Skeletal muscle satellite cell (primary cell): ENCODE results near the gene MAFG. TPM values are rescaled to one million over a fixed set of nuclear protein-coding genes. Genes with fewer than 3 reads are reported as not detected.

Experiments used
- H3K27me3 ChIP-seq: 2 replicates; pipeline ENCODE4 v1.7.0; 2013; ENCODE audit warnings: low read length; ENCODE audit not compliant: control insufficient read depth, insufficient read depth
- H3K36me3 ChIP-seq: 2 replicates; pipeline ENCODE4 v1.7.0; 2013; ENCODE audit warnings: mild to moderate bottlenecking, control low read depth, low read length; ENCODE audit not compliant: insufficient read depth
- H3K4me1 ChIP-seq: 2 replicates; pipeline ENCODE4 v1.7.0; 2013; ENCODE audit warnings: low read length; ENCODE audit not compliant: control insufficient read depth, insufficient read depth
- H3K4me2 ChIP-seq: 2 replicates; pipeline ENCODE4 v1.7.0; 2013; ENCODE audit warnings: mild to moderate bottlenecking, low read length
- H3K4me3 ChIP-seq: 2 replicates; pipeline ENCODE4 v1.7.0; 2013; ENCODE audit warnings: low read length
- H3K9ac ChIP-seq: 2 replicates; pipeline ENCODE4 v1.7.0; 2013; ENCODE audit warnings: mild to moderate bottlenecking, low read depth, low read length, moderate library complexity
- H3K9me3 ChIP-seq: replicated peaks from 2 replicates; pipeline ENCODE4 v1.7.0; 2013; ENCODE audit warnings: mild to moderate bottlenecking, control low read depth, low read length
- total RNA-seq: library from RNA; depleted of rRNA; stranded (reverse); fragments of >200 nt; gene quantifications from 2 replicates; pipeline ENCODE4 v1.2.3, GENCODE V29; 2012; rRNA removed

Gene MAFG
- 11.6 and 13.2 TPM in 2 replicates for total RNA-seq

DNA sequence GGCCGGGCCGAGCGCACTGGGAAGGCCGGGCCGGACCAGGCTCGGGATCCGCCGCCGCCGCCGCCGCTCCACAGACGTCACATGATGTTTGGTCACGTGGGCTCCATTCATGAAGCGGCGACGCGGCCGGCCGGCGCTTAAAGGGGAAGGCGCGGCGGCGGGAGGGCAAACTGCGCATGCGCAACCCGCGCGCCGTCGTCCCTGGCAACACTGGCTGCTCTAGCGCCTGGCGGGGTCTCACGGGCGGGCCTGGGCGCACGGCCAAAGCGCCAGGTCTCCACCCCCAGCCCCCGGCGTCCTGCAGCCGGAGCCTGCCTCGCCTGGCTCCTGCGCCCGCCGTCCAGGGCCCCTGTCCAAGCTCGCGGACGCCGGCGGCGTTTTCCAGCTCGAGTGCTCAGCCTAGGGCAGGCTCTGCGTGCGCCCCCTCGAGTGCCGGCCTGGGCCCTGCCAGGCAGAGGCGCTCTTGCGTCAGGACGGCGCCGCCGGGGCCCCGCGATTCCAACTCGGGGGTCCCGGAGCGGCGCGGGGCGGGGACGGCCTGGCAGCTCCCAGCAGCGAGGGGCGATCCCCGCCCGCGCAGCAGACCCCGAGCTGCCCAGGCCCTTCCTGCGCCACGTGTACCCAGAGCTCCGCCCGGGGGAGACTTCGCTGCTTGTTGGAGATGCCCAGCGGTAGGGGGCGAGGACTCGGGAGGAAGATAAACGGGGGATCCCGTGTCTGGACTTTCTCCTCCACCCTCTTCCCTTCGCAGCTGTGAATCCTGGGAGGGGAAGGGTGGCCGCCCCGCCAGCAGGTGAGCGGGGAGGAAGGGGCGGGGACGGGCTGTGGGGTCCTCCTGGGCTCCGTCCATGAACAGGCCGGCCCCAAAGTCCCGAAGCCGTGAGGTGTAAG lies at the start of gene MAFG:
MAFG (minus strand) TSS at position 83 of the 891 bp plus-strand sequence. CDS start 4,550 bp downstream, outside the sequence.
- Histone ChIP-seq H3K4me3 (peak within 1 kb of the TSS; percentile 89), H3K27me3 (no peaks in the 10 kb centered on the region), H3K4me2 (peak within 1 kb of the TSS; percentile 97), H3K36me3 (peaks cover 3% of the 10 kb centered on the region), H3K4me1 (peaks cover 34% of the 10 kb centered on the region), H3K9me3 (no peaks in the 10 kb centered on the region), H3K9ac (peak within 1 kb of the TSS; percentile 92)

DNA sequence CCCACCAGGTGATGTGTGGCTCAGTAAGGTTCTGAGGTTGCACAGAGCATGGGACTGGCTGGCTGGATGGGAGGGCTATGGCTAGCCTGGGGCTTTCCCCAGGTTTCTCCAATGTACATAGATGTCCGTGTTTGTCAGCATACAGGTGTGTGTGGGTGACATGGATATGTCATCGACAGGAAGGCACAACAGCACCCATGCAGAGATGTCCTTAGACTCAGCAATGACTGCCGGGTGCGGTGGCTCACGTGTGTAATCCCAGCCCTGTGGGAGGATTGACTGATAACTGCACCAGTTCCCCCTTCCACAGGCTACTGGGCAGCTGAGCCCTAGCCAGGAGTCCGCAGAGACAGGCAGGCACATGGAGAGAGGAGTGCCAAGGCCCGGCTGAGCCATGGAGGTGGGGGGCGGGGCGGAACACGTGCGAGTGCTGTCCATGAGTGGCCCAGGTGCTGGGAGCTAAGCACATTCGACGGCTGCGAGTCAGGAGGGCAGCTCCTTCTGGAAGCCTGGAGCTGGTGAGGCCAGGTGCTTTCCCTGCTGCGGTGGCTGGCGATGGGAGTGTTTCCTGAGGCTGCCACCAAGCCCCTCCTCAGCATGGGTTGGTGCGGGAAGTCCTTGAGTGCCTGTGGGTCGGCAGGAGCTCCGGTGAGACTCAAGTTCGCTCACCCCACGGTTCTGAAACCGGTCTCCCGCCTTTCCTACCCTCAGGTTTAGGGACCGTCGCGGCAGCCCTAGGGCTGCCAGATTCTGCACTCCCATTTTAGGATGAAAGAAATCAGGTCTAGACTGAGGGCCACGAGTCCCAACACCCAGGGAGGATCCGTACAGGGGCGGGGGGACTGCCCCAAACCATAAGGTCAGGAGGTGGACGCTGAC lies 49.0 kb upstream of the MAFG start:
- H3K36me3 ChIP-seq, result peaks cover 7% of the 10 kb centered on the region
- peaks cover 13% of the 10 kb centered on the region for H3K4me1 ChIP-seq
- H3K27me3 ChIP-seq, result no peaks in the 10 kb centered on the region
- peak overlapping the region; percentile 93 for H3K9ac ChIP-seq
- peaks cover 8% of the 10 kb centered on the region for H3K9me3 ChIP-seq
- peak overlapping the region; percentile 94 for H3K4me2 ChIP-seq
- peak overlapping the region; percentile 93 for H3K4me3 ChIP-seq

DNA sequence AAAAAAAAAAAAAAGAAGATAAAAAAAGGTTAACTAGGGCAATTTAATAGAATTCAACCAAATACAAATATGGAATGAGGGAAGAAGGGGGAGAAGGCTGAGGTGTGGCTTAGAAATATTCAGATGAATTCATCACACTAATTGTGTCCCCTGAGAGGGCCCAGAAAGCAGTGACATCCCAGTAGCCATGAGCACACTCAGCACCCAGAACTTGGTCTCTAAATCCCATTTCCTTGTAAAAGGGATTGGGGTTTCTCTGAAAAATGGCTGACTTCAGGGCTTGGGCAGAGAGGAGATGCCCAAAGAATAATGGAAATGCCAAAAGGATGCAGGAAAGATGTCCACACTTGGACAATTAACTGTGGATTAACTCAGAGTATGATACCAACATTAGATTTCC lies 45.9 kb upstream of the MAFG start:
- no peaks in the 10 kb centered on the region for H3K27me3 ChIP-seq
- H3K4me1 ChIP-seq, result peaks cover 11% of the 10 kb centered on the region
- H3K4me2 ChIP-seq, result no peak overlapping the region
- peaks cover 8% of the 10 kb centered on the region for H3K9me3 ChIP-seq
- H3K36me3 ChIP-seq, result no peaks in the 10 kb centered on the region
- H3K4me3 ChIP-seq, result no peak overlapping the region
- H3K9ac ChIP-seq, result no peak overlapping the region

DNA sequence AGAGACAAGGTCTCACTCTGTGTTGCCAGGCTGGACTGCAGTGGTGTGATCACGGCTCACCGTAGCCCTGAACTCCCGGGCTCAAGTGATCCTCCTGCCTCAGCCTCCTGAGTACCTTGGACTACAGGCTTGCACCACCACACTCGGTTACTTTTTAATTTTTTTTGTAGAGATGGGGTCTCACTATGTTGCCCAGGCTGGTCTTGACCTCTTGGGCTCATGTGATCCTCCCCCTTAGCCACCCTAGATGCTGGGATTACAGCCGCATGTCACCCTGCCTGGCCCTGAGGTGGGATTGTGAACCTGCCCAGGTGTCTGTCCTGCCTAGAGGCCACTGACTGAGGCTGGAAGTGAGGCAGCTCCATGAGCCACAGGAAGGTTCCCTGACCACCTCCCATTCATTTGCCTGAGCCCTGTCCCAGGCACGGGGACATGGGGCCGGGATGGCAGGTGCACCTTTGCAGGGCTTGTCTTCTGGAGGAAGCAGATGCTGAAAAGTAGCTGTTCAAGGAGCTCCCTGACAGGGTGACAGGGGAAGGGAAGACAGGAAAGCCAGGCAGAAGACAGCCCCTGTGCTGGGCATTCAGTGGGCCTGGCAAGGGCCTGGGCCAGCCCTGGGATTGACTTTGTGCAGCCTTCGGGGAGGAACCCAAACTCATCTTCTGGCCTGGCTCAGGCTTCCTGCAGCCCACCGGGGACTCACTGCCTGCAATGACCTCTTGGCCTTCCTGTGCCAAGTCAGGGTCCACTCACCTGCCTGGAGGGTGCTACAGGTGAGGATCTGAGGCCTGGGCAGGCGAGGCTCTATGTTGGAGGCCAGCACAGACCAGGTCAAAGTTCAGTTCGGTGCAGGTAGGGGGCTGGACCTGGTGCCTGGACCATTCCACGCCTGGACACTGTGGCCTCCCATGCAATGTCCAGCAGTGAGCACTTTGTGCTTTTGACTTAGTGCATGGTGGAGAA lies 41.6 kb upstream of the MAFG start:
- H3K4me2 ChIP-seq, result no peak overlapping the region
- no peak overlapping the region for H3K9ac ChIP-seq
- H3K4me3 ChIP-seq, result no peak overlapping the region
- no peaks in the 10 kb centered on the region for H3K36me3 ChIP-seq
- H3K27me3 ChIP-seq, result no peaks in the 10 kb centered on the region
- peaks cover 8% of the 10 kb centered on the region for H3K9me3 ChIP-seq
- H3K4me1 ChIP-seq, result peaks cover 25% of the 10 kb centered on the region

DNA sequence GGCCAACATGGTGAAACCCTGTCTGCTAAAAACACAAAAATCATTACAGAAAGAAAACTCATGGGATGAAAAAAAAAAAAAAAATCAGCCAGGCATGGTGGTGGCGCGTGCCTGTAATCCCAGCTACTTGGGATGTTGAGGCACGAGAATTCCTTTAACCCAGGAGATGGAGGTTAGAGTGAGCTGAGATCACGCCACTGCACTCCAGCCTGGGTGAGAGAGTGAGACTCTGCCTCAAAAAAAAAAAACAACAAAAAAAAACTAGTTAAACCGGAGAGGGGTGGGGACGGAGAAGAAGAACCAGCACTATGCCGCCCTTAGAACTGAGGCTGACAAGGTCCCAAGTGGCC lies 40.8 kb upstream of the MAFG start:
- Histone ChIP-seq H3K4me1 (peaks cover 25% of the 10 kb centered on the region), H3K27me3 (peaks cover 4% of the 10 kb centered on the region), H3K9ac (no peak overlapping the region), H3K4me3 (peak overlapping the region; percentile 5), H3K4me2 (peak overlapping the region; percentile 46), H3K9me3 (peaks cover 5% of the 10 kb centered on the region), H3K36me3 (no peaks in the 10 kb centered on the region)

DNA sequence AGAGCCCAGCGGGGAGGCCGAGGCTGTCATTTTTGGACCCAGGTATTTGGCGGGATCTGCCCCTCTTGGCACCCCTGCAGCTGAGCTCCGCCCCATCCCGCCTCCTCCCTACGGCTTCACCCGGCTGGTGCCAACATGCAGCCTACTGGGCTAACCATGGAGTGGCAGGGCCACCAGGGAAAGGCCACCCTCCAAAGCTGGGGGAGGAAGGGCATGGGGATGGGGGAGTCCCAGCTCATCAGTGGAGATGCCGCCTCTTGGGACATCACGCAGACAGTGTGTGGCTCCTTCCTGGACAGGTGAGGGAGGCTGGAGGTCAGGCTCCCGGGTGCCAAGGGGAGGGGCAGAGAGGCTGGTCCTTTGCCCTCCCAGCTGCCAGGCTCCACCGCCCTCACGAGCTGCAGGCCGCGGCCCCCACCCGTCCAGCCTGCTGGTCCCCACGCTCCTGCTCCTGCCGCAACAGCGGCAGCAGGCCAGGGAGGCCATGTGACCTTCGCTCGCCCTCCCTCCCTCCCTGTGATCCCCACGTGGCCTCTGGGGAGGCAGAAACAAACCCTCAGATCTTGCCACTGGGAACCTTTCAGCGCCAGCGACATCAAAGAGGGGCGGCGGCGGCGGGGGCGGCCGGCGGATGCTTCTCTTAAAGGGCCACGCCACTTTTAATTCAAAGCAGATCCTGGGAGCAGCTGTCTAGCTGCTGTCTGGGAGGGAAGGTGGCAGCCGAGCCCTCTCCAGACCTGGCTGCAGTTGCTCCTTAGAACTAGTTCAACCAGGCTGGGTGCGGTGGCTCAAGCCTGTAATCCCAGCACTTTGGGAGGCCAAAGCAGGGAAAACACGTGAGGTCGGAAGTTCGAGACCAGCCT lies 40.2 kb upstream of the MAFG start:
- peak overlapping the region; percentile 46 for H3K4me2 ChIP-seq
- H3K36me3 ChIP-seq, result no peaks in the 10 kb centered on the region
- no peak overlapping the region for H3K9ac ChIP-seq
- peaks cover 8% of the 10 kb centered on the region for H3K27me3 ChIP-seq
- peak overlapping the region; percentile 5 for H3K4me3 ChIP-seq
- peaks cover 4% of the 10 kb centered on the region for H3K9me3 ChIP-seq
- H3K4me1 ChIP-seq, result peaks cover 25% of the 10 kb centered on the region

DNA sequence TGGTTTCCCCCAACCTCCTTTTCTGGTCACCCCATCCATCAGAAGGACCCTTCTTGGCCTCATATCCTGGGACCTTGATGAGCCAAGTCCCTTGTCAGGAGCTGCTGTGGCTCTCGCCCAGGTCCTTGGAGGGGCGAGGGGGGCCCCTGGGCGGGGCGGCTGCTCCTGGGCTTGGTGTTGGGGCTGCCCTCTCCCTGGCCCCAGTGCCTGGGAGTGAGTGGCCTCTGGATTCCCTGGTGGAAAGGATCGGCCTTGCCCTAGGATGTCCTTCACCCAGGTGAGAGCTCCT lies 39.7 kb upstream of the MAFG start:
- Histone ChIP-seq H3K4me2 (peak overlapping the region; percentile 46), H3K4me3 (no peak overlapping the region), H3K9me3 (no peaks in the 10 kb centered on the region), H3K27me3 (peaks cover 14% of the 10 kb centered on the region), H3K9ac (no peak overlapping the region), H3K4me1 (peaks cover 25% of the 10 kb centered on the region), H3K36me3 (no peaks in the 10 kb centered on the region)

DNA sequence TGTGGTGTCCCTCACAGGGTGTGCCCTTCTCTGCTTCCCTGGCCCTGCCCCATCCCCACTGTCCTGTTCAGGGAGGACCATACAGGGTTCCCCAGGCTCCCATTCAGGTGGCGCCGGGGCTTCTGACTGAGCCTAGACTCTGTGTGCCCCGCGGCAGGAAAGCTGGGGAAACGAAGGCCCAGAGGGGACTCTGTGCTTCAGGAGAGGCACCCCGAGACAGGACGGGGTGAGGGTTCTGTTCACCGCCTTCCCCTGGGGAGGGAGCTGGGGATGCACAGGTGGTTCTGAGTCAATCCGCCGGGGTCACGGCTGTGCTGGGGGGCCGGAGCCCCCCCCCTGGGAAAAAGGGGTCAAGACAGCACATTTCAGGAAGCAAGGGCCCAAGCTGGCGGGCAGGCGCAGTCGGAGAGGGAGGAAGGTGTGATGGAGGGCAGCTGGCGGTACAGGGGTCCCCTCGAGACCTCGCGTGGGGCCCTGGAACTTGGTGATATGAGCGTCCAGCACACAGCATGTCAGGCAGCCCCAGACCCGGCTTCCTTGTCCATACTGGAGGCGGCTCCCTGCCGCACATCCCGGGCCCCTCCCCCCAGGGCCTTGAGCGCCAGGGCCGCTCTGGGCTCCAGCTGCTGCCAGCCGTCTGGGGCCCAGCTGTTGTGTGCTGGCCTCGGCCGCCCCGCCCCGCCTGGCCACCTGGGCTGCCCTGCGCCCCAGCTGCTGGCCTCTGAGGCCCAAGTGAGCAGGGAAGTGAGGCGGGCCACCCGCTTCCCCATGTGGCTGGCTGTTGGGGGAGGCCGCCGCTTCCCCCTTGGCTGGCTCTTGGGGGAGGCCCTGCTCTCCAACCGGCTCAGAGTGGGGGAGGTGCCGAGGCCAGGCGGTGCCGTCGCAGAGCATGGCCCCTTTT lies 39.1 kb upstream of the MAFG start:
- no peak overlapping the region for H3K9ac ChIP-seq
- H3K4me2 ChIP-seq, result peak overlapping the region; percentile 46
- no peaks in the 10 kb centered on the region for H3K9me3 ChIP-seq
- peaks cover 25% of the 10 kb centered on the region for H3K4me1 ChIP-seq
- H3K27me3 ChIP-seq, result peaks cover 18% of the 10 kb centered on the region
- no peaks in the 10 kb centered on the region for H3K36me3 ChIP-seq
- no peak overlapping the region for H3K4me3 ChIP-seq

DNA sequence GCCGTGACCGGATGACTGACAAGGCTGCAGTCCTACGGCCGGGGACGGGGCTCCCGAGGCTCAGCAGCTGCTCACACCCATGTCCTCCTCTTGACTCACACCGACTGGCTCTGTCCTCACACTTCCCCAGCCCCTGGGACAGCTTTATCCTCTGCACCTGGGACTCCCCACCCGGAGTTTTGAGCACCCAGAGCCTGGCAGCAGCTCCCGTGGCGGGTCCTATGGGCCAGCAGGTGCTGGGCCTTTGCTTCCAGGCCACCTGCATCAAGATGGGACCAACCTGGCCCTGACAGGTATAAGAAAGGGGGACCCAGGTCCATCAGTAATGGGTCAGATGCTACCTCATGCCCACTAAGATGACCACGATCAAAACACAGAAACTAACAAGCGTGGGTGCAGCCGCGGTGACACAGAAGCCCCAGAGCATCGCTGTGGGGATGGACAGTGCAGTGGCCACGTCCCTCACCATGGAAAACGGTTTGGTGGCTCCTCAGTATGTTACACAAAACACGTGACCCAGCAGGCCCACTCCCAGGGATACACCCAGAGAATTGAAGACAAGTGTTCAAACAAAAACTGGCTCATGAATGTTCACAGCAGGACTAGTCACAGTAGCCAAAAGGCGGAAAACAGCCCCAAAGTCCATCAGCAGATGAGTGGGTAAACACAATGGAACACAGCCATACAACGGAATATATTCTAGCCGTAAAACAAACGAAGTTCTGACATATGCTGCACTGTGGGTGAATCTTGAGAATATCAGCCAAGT lies 36.7 kb upstream of the MAFG start:
- Histone ChIP-seq H3K4me1 (peaks cover 25% of the 10 kb centered on the region), H3K4me3 (no peak overlapping the region), H3K36me3 (no peaks in the 10 kb centered on the region), H3K4me2 (peak overlapping the region; percentile 11), H3K27me3 (peaks cover 27% of the 10 kb centered on the region), H3K9me3 (no peaks in the 10 kb centered on the region), H3K9ac (no peak overlapping the region)
